Liver (tissue), 9 donors: ENCODE results near the gene LIM2. TPM values are rescaled to one million over a fixed set of nuclear protein-coding genes. Genes with fewer than 3 reads are reported as not detected.
"Not testable (repeated sequence)": the region's sequence is repeated elsewhere in the genome, so short reads cannot be mapped to it uniquely, and the experiment has no call there.

Experiments
- DNase-seq: peaks from one replicate; pipeline ENCODE4 v3.0.0-alpha.2; 2017; ENCODE audit warnings: low spot score
- H3K27ac ChIP-seq, 2 donors: one replicate each; pipeline ENCODE4 v1.7.0; 2013; ENCODE audit warnings: inconsistent platforms in 2 of 2, low read length in 2 of 2, control low read depth in 1 of 2, low read depth in 1 of 2, mild to moderate bottlenecking in 1 of 2
- H3K27me3 ChIP-seq, 4 donors: one replicate each; pipeline versions ENCODE4 v1.6.1 to v1.7.0; 2013; ENCODE audit warnings: low read length in 3 of 4, inconsistent platforms in 1 of 4, mild to moderate bottlenecking in 1 of 4, moderate library complexity in 1 of 4; ENCODE audit not compliant: control insufficient read depth in 4 of 4, insufficient read depth in 4 of 4
- H3K36me3 ChIP-seq, 4 donors: one replicate each; pipeline versions ENCODE4 v1.6.1 to v1.7.0; 2013; ENCODE audit warnings: low read length in 3 of 4, mild to moderate bottlenecking in 3 of 4, low read depth in 1 of 4, moderate library complexity in 1 of 4; ENCODE audit not compliant: control insufficient read depth in 4 of 4, insufficient read depth in 3 of 4
- H3K4me1 ChIP-seq, 4 donors: one replicate each; pipeline versions ENCODE4 v1.6.1 to v1.7.0; 2013; ENCODE audit warnings: low read length in 3 of 4, mild to moderate bottlenecking in 3 of 4, moderate library complexity in 1 of 4; ENCODE audit not compliant: control insufficient read depth in 4 of 4, insufficient read depth in 4 of 4
- H3K4me3 ChIP-seq, 3 donors: one replicate each; pipeline versions ENCODE4 v1.6.1 to v1.7.0; 2013; ENCODE audit warnings: low read length in 3 of 3, control low read depth in 1 of 3, low read depth in 1 of 3, mild to moderate bottlenecking in 1 of 3
- H3K9ac ChIP-seq, 2 donors: one replicate each; pipeline ENCODE4 v1.7.0; 2013; ENCODE audit warnings: low read length in 2 of 2, mild to moderate bottlenecking in 2 of 2, moderate library complexity in 2 of 2, control low read depth in 1 of 2, low read depth in 1 of 2
- H3K9me3 ChIP-seq, 4 donors: one replicate each; pipeline versions ENCODE4 v1.6.1 to v1.7.0; 2013; ENCODE audit warnings: low read length in 3 of 4; ENCODE audit not compliant: control insufficient read depth in 4 of 4
- EGR1 ChIP-seq, 2 donors: IDR thresholded peaks; 2 replicates each; pipeline ENCODE4 v1.6.1; 2016 to 2018; ENCODE audit warnings: antibody characterized with exemption in 2 of 2, low read depth in 2 of 2
- FOXA1 ChIP-seq: IDR thresholded peaks from 2 replicates; pipeline ENCODE4 v1.6.1; 2016; ENCODE audit warnings: antibody characterized with exemption
- FOXA2 ChIP-seq: IDR thresholded peaks from 2 replicates; pipeline ENCODE4 v1.6.1; 2016; ENCODE audit warnings: antibody characterized with exemption
- GABPA ChIP-seq, 2 donors: IDR thresholded peaks in 1 of 2; conservative IDR thresholded peaks in 1 of 2; 2 replicates each; pipeline ENCODE4 v1.6.1; 2016; ENCODE audit warnings: antibody characterized with exemption in 2 of 2, mild to moderate bottlenecking in 1 of 2, moderate library complexity in 1 of 2
- HNF4A ChIP-seq, 2 donors: conservative IDR thresholded peaks; 2 replicates each; pipeline ENCODE4 v1.6.1; 2016; ENCODE audit warnings: antibody characterized with exemption in 2 of 2, mild to moderate bottlenecking in 2 of 2
- HNF4G ChIP-seq: IDR thresholded peaks from 2 replicates; pipeline ENCODE4 v1.6.1; 2016; ENCODE audit warnings: antibody characterized with exemption
- JUND ChIP-seq, 2 donors: IDR thresholded peaks; 2 replicates each; pipeline ENCODE4 v1.6.1; 2016; ENCODE audit warnings: antibody characterized with exemption in 2 of 2
- NR2F2 ChIP-seq: IDR thresholded peaks from 2 replicates; pipeline ENCODE4 v1.6.1; 2016; ENCODE audit warnings: antibody characterized with exemption
- RAD21 ChIP-seq, 2 donors: IDR thresholded peaks; 2 replicates each; pipeline ENCODE4 v1.6.1; 2016; ENCODE audit warnings: antibody characterized with exemption in 2 of 2, mild to moderate bottlenecking in 2 of 2
- RXRA ChIP-seq, 2 donors: IDR thresholded peaks; 2 replicates each; pipeline ENCODE4 v1.6.1; 2017 to 2018; ENCODE audit warnings: antibody characterized with exemption in 2 of 2, mild to moderate bottlenecking in 1 of 2
- SP1 ChIP-seq: IDR thresholded peaks from 2 replicates; pipeline ENCODE4 v1.6.1; 2018; ENCODE audit warnings: antibody characterized with exemption, mild to moderate bottlenecking
- TAF1 ChIP-seq: conservative IDR thresholded peaks from 2 replicates; pipeline ENCODE4 v1.6.1; 2016; ENCODE audit warnings: antibody characterized with exemption, mild to moderate bottlenecking
- YY1 ChIP-seq: IDR thresholded peaks from 2 replicates; pipeline ENCODE4 v1.6.1; 2016; ENCODE audit warnings: antibody characterized with exemption, mild to moderate bottlenecking
- WGBS: extraction: QIAGEN DNeasy Blood & Tissue Kit; methylation state at CpG from one replicate; pipeline ENCODE4 v1.1.7; 2013; 5-methylcytosine and 5-hydroxymethylcytosine counted together
- polyA plus RNA-seq, 2 donors: library from polyadenylated mRNA; stranded (reverse) in 1 of 2; unstranded in 1 of 2; fragments of 200-250 nt in 1 of 2; fragments of >200 nt in 1 of 2; fragmentation: Nextera tagmentation in 1 of 2; extraction: Ambion mirVana in 1 of 2; gene quantifications; one replicate each; pipeline versions ENCODE4 v1.2.1 to v1.2.3, GENCODE V29; 2013 to 2015
- total RNA-seq, 2 donors: library from RNA; depleted of rRNA; stranded (reverse); fragments of >200 nt; gene quantifications; one replicate each; pipeline ENCODE4 v1.2.3, GENCODE V29; 2014
- TF ChIP-seq, protein P1 (sequence below): IDR thresholded peaks from 2 replicates; pipeline ENCODE4 v1.6.1; 2016; ENCODE audit warnings: antibody characterized with exemption
- TF ChIP-seq, protein P2 (sequence below): IDR thresholded peaks from 2 replicates; pipeline ENCODE4 v1.6.1; 2016; ENCODE audit warnings: antibody characterized with exemption
- TF ChIP-seq, protein P3 (sequence below): IDR thresholded peaks from 2 replicates; pipeline ENCODE4 v1.6.1; 2016; ENCODE audit warnings: antibody characterized with exemption, mild to moderate bottlenecking
- TF ChIP-seq, protein P4 (sequence below): IDR thresholded peaks from 2 replicates; pipeline ENCODE4 v1.6.1; 2016; ENCODE audit warnings: antibody characterized with exemption
- donor health status: healthy.
- donor health status: healthy.
- donor health status: healthy.
- donor health status: healthy.
- donor health status: healthy.

Gene LIM2
- total and polyA plus RNA-seq, 4 donors, result not detected

DNA sequence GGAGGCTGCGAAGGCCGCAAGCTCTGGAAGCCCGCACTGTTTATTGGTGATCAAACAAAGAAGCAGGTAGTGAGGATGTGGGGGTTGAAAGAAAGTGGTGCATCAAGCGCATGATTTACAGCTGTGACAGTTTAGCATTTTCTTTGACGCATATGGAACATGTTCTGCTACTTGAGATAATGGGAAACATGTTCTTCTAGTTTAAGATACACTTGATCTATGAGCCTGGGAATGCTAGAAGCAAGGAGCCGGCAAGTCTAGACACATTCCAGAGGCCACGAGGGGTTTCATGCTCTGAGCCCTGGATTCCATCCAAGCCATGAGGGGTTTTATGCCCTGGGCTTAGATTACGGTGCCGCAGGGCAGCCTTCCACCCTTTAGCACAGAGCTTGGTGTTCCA is 9.7 kb upstream of the LIM2 start:
- 88% methylated on average over 9 of the region's 9 CpGs for WGBS
- not testable (repeated sequence) for H3K4me3 ChIP-seq, DNase-seq, H3K9me3 ChIP-seq, H3K4me1 ChIP-seq, H3K27me3 ChIP-seq, H3K27ac ChIP-seq, H3K36me3 ChIP-seq, H3K9ac ChIP-seq

DNA sequence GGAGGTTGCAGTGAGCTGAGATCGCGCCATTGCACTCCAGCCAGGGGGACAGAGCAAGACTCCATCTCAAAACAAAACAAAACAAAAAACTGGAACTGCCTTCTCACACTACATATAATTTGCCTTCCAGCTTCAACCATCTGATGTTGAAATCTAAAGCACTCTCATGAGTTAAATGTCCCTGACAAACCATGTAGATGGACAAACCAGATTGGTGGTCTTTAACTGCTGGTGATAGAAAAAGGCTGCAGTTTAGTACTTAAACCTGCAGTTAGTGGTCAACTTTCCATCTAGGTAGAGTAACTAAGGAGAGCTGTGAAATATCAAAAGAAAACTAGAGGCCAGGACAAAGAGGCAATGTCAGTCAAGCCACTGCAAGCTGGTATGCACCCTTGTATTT is 8.4 kb upstream of the LIM2 start:
- peaks cover 2 to 8% (median 5%) of the 10 kb centered on the region in 4 donors for H3K4me1 ChIP-seq
- 96% methylated on average over 2 of the region's 2 CpGs for WGBS

More for the DNA sequence above, 8.4 kb upstream of the LIM2 start:
- DNase-seq, result no peak
- Histone ChIP-seq H3K27me3 (no peaks in the 10 kb centered on the region), H3K9me3 (no peaks in the 10 kb centered on the region), H3K36me3 (no peaks in the 10 kb centered on the region), H3K27ac (no peak overlapping the region), H3K9ac (no peak overlapping the region), H3K4me3 (no peak overlapping the region)
- no peak for TF ChIP-seq TAF1
- TF ChIP-seq YY1, result no peak
- TF ChIP-seq EGR1 (IDR thresholded peaks at IDR 0.05; ENCODE audit: low read depth in 2 of 2), result no peak
- no peak for TF ChIP-seq JUND (IDR thresholded peaks at IDR 0.05)
- TF ChIP-seq, protein P1, sequence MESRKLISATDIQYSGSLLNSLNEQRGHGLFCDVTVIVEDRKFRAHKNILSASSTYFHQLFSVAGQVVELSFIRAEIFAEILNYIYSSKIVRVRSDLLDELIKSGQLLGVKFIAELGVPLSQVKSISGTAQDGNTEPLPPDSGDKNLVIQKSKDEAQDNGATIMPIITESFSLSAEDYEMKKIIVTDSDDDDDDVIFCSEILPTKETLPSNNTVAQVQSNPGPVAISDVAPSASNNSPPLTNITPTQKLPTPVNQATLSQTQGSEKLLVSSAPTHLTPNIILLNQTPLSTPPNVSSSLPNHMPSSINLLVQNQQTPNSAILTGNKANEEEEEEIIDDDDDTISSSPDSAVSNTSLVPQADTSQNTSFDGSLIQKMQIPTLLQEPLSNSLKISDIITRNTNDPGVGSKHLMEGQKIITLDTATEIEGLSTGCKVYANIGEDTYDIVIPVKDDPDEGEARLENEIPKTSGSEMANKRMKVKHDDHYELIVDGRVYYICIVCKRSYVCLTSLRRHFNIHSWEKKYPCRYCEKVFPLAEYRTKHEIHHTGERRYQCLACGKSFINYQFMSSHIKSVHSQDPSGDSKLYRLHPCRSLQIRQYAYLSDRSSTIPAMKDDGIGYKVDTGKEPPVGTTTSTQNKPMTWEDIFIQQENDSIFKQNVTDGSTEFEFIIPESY, result no peak
- no peak for TF ChIP-seq GABPA (IDR thresholded peaks at IDR 0.05 in 1 of 2, conservative IDR thresholded peaks at IDR 0.05 in 1 of 2)
- TF ChIP-seq, protein P2, sequence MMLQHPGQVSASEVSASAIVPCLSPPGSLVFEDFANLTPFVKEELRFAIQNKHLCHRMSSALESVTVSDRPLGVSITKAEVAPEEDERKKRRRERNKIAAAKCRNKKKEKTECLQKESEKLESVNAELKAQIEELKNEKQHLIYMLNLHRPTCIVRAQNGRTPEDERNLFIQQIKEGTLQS, result no peak
- TF ChIP-seq, protein P3, sequence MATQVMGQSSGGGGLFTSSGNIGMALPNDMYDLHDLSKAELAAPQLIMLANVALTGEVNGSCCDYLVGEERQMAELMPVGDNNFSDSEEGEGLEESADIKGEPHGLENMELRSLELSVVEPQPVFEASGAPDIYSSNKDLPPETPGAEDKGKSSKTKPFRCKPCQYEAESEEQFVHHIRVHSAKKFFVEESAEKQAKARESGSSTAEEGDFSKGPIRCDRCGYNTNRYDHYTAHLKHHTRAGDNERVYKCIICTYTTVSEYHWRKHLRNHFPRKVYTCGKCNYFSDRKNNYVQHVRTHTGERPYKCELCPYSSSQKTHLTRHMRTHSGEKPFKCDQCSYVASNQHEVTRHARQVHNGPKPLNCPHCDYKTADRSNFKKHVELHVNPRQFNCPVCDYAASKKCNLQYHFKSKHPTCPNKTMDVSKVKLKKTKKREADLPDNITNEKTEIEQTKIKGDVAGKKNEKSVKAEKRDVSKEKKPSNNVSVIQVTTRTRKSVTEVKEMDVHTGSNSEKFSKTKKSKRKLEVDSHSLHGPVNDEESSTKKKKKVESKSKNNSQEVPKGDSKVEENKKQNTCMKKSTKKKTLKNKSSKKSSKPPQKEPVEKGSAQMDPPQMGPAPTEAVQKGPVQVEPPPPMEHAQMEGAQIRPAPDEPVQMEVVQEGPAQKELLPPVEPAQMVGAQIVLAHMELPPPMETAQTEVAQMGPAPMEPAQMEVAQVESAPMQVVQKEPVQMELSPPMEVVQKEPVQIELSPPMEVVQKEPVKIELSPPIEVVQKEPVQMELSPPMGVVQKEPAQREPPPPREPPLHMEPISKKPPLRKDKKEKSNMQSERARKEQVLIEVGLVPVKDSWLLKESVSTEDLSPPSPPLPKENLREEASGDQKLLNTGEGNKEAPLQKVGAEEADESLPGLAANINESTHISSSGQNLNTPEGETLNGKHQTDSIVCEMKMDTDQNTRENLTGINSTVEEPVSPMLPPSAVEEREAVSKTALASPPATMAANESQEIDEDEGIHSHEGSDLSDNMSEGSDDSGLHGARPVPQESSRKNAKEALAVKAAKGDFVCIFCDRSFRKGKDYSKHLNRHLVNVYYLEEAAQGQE, result no peak
- TF ChIP-seq NR2F2, result no peak
- no peak for TF ChIP-seq SP1
- TF ChIP-seq RXRA (IDR thresholded peaks at IDR 0.05), result no peak
- no peak for TF ChIP-seq FOXA2
- TF ChIP-seq HNF4G, result no peak
- TF ChIP-seq, protein P4, sequence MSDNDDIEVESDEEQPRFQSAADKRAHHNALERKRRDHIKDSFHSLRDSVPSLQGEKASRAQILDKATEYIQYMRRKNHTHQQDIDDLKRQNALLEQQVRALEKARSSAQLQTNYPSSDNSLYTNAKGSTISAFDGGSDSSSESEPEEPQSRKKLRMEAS, result no peak
- TF ChIP-seq FOXA1, result no peak
- no peak for TF ChIP-seq RAD21 (IDR thresholded peaks at IDR 0.05)
- TF ChIP-seq HNF4A (conservative IDR thresholded peaks at IDR 0.05), result no peak
